ENCODE measurements around the gene CYTH2.

- TF ChIP-seq, protein P1, sequence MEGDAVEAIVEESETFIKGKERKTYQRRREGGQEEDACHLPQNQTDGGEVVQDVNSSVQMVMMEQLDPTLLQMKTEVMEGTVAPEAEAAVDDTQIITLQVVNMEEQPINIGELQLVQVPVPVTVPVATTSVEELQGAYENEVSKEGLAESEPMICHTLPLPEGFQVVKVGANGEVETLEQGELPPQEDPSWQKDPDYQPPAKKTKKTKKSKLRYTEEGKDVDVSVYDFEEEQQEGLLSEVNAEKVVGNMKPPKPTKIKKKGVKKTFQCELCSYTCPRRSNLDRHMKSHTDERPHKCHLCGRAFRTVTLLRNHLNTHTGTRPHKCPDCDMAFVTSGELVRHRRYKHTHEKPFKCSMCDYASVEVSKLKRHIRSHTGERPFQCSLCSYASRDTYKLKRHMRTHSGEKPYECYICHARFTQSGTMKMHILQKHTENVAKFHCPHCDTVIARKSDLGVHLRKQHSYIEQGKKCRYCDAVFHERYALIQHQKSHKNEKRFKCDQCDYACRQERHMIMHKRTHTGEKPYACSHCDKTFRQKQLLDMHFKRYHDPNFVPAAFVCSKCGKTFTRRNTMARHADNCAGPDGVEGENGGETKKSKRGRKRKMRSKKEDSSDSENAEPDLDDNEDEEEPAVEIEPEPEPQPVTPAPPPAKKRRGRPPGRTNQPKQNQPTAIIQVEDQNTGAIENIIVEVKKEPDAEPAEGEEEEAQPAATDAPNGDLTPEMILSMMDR (IDR thresholded peaks at IDR 0.05), result no peak
- no peak for TF ChIP-seq POLR2A (IDR thresholded peaks at IDR 0.05)
Observed at GRCh38 chr19:48471836-48472235, 2.7 kb downstream of the CYTH2 start.
